ENCODE measurements around the gene UGGT2. TPM values are rescaled to one million over a fixed set of nuclear protein-coding genes. Genes with fewer than 3 reads are reported as not detected.
"Not testable (repeated sequence)": the region's sequence is repeated elsewhere in the genome, so short reads cannot be mapped to it uniquely, and the experiment has no call there.

UGGT2 gene
- total RNA-seq, 2 experiments from 2014 or later, result 0.35 TPM; not detected in 1

GRCh38 chr13:95809429-95809828 lies 243.8 kb downstream of the UGGT2 start:
- no peak overlapping the region for H3K27ac Mint-ChIP-seq
- CTCF ChIA-PET, result interaction anchor here (0.6 kb wide), 1 partner anchor 1067 kb away, joined by 3 read pairs; no protein-coding TSS in a partner anchor
- H3K9me3 Mint-ChIP-seq (ENCODE audit: low read depth), result peaks cover 3% of the 10 kb centered on the region
- no peaks in the 10 kb centered on the region for H3K36me3 Mint-ChIP-seq
- no peak for ATAC-seq
- no peak for DNase-seq
- H3K27me3 Mint-ChIP-seq, result peaks cover 30% of the 10 kb centered on the region
- H3K4me1 Mint-ChIP-seq, result no peaks in the 10 kb centered on the region
- H3K4me3 Mint-ChIP-seq, result no peak overlapping the region

- no peaks in the 10 kb centered on the region for H3K36me3 Mint-ChIP-seq
- ATAC-seq (no peak), DNase-seq (no peak)
- CTCF ChIA-PET, result no interaction called here
- no peaks in the 10 kb centered on the region for H3K9me3 Mint-ChIP-seq (ENCODE audit: low read depth)
- no peak overlapping the region for H3K27ac Mint-ChIP-seq
- no peak overlapping the region for H3K4me3 Mint-ChIP-seq
- H3K4me1 Mint-ChIP-seq, result no peaks in the 10 kb centered on the region
- H3K27me3 Mint-ChIP-seq, result peaks cover 34% of the 10 kb centered on the region
Measured at GRCh38 chr13:95805921-95806320, 247.3 kb downstream of the UGGT2 start.

GRCh38 chr13:95801825-95802224 lies 251.4 kb downstream of the UGGT2 start:
- ATAC-seq (no peak), DNase-seq (no peak)
- CTCF ChIA-PET, result interaction anchor here (1.1 kb wide), 1 partner anchor 255 kb away, joined by 3 read pairs; no protein-coding TSS in a partner anchor
- H3K27me3 Mint-ChIP-seq, result peaks cover 12% of the 10 kb centered on the region
- no peaks in the 10 kb centered on the region for H3K4me1 Mint-ChIP-seq
- no peak overlapping the region for H3K4me3 Mint-ChIP-seq
- no peaks in the 10 kb centered on the region for H3K9me3 Mint-ChIP-seq (ENCODE audit: low read depth)
- H3K36me3 Mint-ChIP-seq, result no peaks in the 10 kb centered on the region
- no peak overlapping the region for H3K27ac Mint-ChIP-seq

GRCh38 chr13:95800436-95800835 lies 252.8 kb downstream of the UGGT2 start:
- DNase-seq, result no peak
- Mint-ChIP-seq H3K4me1 (no peaks in the 10 kb centered on the region), H3K36me3 (no peaks in the 10 kb centered on the region), H3K27me3 (peaks cover 8% of the 10 kb centered on the region), H3K4me3 (no peak overlapping the region), H3K9me3 (ENCODE audit: low read depth) (no peaks in the 10 kb centered on the region), H3K27ac (no peak overlapping the region)
- ATAC-seq, result no peak
- CTCF ChIA-PET, result no interaction called here

- H3K4me3 Mint-ChIP-seq, result no peak overlapping the region
- H3K27me3 Mint-ChIP-seq, result no peaks in the 10 kb centered on the region
- DNase-seq (no peak), ATAC-seq (no peak)
- no peak overlapping the region for H3K27ac Mint-ChIP-seq
- peaks cover 13% of the 10 kb centered on the region for H3K36me3 Mint-ChIP-seq
- CTCF ChIA-PET, result no interaction called here
- H3K9me3 Mint-ChIP-seq (ENCODE audit: low read depth), result no peaks in the 10 kb centered on the region
- no peaks in the 10 kb centered on the region for H3K4me1 Mint-ChIP-seq
Measured at GRCh38 chr13:95797016-95797415, 256.2 kb downstream of the UGGT2 start.

- H3K27me3 Mint-ChIP-seq, result no peaks in the 10 kb centered on the region
- H3K4me1 Mint-ChIP-seq, result no peaks in the 10 kb centered on the region
- ATAC-seq (no peak), DNase-seq (no peak)
- H3K36me3 Mint-ChIP-seq, result peaks cover 31% of the 10 kb centered on the region
- H3K4me3 Mint-ChIP-seq, result no peak overlapping the region
- no peak overlapping the region for H3K27ac Mint-ChIP-seq
- CTCF ChIA-PET, result no interaction called here
- no peaks in the 10 kb centered on the region for H3K9me3 Mint-ChIP-seq (ENCODE audit: low read depth)
Measured at GRCh38 chr13:95793781-95794180, 259.4 kb downstream of the UGGT2 start.

- Mint-ChIP-seq H3K9me3 (ENCODE audit: low read depth) (no peaks in the 10 kb centered on the region), H3K27ac (no peak overlapping the region)
Measured at GRCh38 chr13:95793018-95793555, 260.1 kb downstream of the UGGT2 start.

GRCh38 chr13:95791084-95791722 lies 262.0 kb downstream of the UGGT2 start:
- Mint-ChIP-seq H3K4me3 (no peak overlapping the region), H3K27ac (no peak overlapping the region), H3K4me1 (no peaks in the 10 kb centered on the region), H3K27me3 (no peaks in the 10 kb centered on the region), H3K9me3 (ENCODE audit: low read depth) (no peaks in the 10 kb centered on the region), H3K36me3 (peaks cover 47% of the 10 kb centered on the region)
- no peak for DNase-seq
- ATAC-seq, result no peak
- CTCF ChIA-PET, result no interaction called here

More at GRCh38 chr13:95793018-95793555, 260.1 kb downstream of the UGGT2 start:
- Mint-ChIP-seq H3K4me3 (no peak overlapping the region), H3K36me3 (peaks cover 37% of the 10 kb centered on the region), H3K4me1 (no peaks in the 10 kb centered on the region), H3K27me3 (no peaks in the 10 kb centered on the region)
- DNase-seq (no peak), ATAC-seq (no peak)
- CTCF ChIA-PET, result interaction anchor here (0.9 kb wide), 1 partner anchor 41 kb away, joined by 3 read pairs; no protein-coding TSS in a partner anchor

- not testable (repeated sequence) for H3K27me3 Mint-ChIP-seq; H3K27ac Mint-ChIP-seq; ATAC-seq; DNase-seq; H3K4me3 Mint-ChIP-seq; H3K4me1 Mint-ChIP-seq; H3K9me3 Mint-ChIP-seq (ENCODE audit: low read depth)
- H3K36me3 Mint-ChIP-seq, result peaks cover 50% of the 10 kb centered on the region
- CTCF ChIA-PET, result interaction anchor here (1.9 kb wide), 1 partner anchor 45 kb away, joined by 4 read pairs; no protein-coding TSS in a partner anchor
Measured at GRCh38 chr13:95789315-95789714, 263.9 kb downstream of the UGGT2 start.

- peaks cover 45% of the 10 kb centered on the region for H3K36me3 Mint-ChIP-seq
Measured at GRCh38 chr13:95788100-95788463, 265.1 kb downstream of the UGGT2 start.

GRCh38 chr13:95787356-95788099 lies 265.7 kb downstream of the UGGT2 start:
- H3K9me3 Mint-ChIP-seq (ENCODE audit: low read depth), result no peaks in the 10 kb centered on the region
- H3K27ac Mint-ChIP-seq, result no peak overlapping the region
- CTCF ChIA-PET, result interaction anchor here (0.7 kb wide), 1 partner anchor 19 kb away, joined by 4 read pairs; no protein-coding TSS in a partner anchor

More at GRCh38 chr13:95788100-95788463, 265.1 kb downstream of the UGGT2 start:
- no peak overlapping the region for H3K4me3 Mint-ChIP-seq
- DNase-seq (no peak), ATAC-seq (no peak)
- CTCF ChIA-PET, result interaction anchor here (0.7 to 1.9 kb wide), 2 partner anchors 19 to 46 kb away, joined by 4 read pairs; no protein-coding TSS in a partner anchor
- H3K27ac Mint-ChIP-seq, result no peak overlapping the region
- H3K27me3 Mint-ChIP-seq, result no peaks in the 10 kb centered on the region
- H3K4me1 Mint-ChIP-seq, result no peaks in the 10 kb centered on the region
- no peaks in the 10 kb centered on the region for H3K9me3 Mint-ChIP-seq (ENCODE audit: low read depth)

GRCh38 chr13:95784900-95785290 lies 268.3 kb downstream of the UGGT2 start:
- Mint-ChIP-seq H3K36me3 (peaks cover 30% of the 10 kb centered on the region), H3K4me3 (no peak overlapping the region), H3K9me3 (ENCODE audit: low read depth) (no peaks in the 10 kb centered on the region), H3K4me1 (no peaks in the 10 kb centered on the region), H3K27ac (no peak overlapping the region), H3K27me3 (no peaks in the 10 kb centered on the region)
- CTCF ChIA-PET, result interaction anchor here (0.7 kb wide), 1 partner anchor 40 kb away, joined by 4 read pairs; no protein-coding TSS in a partner anchor
- ATAC-seq, result no peak
- DNase-seq, result no peak

More at GRCh38 chr13:95787356-95788099, 265.7 kb downstream of the UGGT2 start:
- DNase-seq (no peak), ATAC-seq (no peak)
- H3K4me3 Mint-ChIP-seq, result no peak overlapping the region
- H3K36me3 Mint-ChIP-seq, result peaks cover 40% of the 10 kb centered on the region
- H3K4me1 Mint-ChIP-seq, result no peaks in the 10 kb centered on the region
- no peaks in the 10 kb centered on the region for H3K27me3 Mint-ChIP-seq

- peaks cover 26% of the 10 kb centered on the region for H3K36me3 Mint-ChIP-seq
- H3K27me3 Mint-ChIP-seq, result no peaks in the 10 kb centered on the region
- DNase-seq (no peak), ATAC-seq (no peak)
- no peaks in the 10 kb centered on the region for H3K9me3 Mint-ChIP-seq (ENCODE audit: low read depth)
- CTCF ChIA-PET, result no interaction called here
- H3K4me3 Mint-ChIP-seq, result no peak overlapping the region
- no peaks in the 10 kb centered on the region for H3K4me1 Mint-ChIP-seq
- H3K27ac Mint-ChIP-seq, result no peak overlapping the region
Measured at GRCh38 chr13:95784161-95784899, 268.9 kb downstream of the UGGT2 start.
